GM19328 (cell line): ENCODE data around the gene MRPL30.
"Not testable (repeated sequence)": the region's sequence is repeated elsewhere in the genome, so short reads cannot be mapped to it uniquely, and the experiment has no call there.

ENCODE experiments used
- ATAC-seq: cut with Tn5 transposase; IDR thresholded peaks from one replicate; pipeline ENCODE4 v1.9.1; 2021; ENCODE audit warnings: mild to moderate bottlenecking, moderate library complexity; ENCODE audit not compliant: unreplicated experiment

MRPL30 gene

DNA sequence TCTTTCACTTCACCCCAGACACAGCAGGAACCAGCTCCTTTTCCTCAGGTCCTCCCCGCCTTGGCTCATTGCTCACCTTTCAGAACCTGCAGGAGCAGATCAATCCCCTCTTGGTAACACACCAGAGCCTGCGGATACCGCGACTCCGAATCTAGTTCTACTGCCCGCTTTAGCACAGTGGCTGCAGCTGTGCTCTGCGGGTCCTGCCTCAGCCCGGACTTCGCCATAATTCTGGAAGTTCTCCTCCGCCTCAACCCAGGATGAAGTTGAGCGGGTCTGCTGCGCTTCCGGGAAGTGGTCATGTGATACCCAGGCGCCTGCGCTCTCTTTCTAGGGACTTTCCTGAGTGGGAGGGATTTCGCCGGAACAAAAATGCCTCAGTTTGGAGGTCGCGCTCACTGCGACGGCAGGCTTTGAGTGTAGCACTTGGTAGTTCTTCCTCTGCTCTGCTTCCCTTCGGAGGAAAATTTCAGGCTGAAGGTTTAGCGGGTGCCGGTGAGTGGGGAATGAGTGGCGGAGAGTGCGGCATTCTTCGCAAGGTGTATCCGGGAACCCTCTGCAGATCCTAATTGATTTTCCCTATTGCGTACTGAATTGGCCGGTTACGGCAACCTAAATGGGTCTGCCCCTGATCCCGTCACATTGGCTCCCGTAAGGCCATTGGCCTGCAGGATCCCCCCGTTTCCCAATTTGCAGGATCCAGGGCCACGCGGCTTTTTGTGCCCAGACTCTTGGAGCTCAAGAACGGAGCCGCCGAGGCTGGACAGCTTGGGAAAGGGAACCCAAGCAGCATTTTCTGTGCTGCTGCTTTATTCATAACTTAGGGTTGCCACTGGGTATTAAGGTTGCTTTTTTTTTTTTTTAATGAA is at the start of gene MRPL30, which contains the start of gene MITD1:
MRPL30 (plus strand) TSS at position 430 of the 869 bp plus-strand sequence. CDS start 5,020 bp downstream, outside the sequence.
MITD1 (minus strand) TSS at position 304 of the 869 bp plus-strand sequence; CDS start at position 227, 77 bp downstream.
- peak; percentile 94 for ATAC-seq

DNA sequence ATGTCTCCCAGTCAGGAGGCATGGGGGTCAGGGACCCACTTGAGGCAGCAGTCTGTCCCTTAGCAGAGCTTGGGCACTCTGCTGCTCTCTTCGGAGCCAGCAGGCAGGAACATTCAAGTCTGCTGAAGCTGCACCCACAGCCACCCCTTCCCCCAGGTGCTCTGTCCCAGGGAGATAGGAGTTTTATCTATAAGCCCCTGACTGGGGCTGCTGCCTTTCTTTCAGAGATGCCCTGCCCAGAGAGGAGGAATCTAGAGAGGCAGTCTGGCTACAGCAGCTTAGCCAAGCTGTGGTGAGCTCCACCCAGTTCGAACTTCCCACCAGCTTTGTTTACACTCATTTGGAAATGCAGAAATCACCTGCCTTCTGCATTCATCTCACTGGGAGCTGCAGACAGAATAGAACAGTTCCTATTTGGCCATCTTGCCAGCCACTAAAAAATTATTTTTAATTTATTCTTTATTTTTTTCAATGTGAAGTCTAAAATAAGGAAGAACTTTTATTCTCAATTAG is 45.9 kb upstream of the MRPL30 start:
- not testable (repeated sequence) for ATAC-seq

DNA sequence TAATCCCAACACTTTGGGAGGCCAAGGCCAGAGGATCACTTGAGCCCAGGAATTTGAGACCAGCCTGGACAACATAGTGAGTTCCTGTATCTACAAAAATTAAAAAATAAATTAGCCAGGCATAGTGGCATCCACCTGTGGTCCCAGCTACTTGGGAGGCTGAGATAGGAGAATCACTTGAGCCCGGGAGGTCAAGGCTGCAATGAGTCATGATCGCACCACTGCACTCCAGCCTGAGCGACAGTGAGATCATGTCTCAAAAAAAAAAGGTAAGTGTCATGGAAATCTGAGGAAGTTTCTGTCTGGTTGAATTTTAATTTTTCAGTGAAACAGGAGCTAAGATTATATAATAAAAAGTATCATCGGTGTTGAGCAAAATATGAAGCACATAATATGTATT is 42.0 kb upstream of the MRPL30 start:
- ATAC-seq = no peak

DNA sequence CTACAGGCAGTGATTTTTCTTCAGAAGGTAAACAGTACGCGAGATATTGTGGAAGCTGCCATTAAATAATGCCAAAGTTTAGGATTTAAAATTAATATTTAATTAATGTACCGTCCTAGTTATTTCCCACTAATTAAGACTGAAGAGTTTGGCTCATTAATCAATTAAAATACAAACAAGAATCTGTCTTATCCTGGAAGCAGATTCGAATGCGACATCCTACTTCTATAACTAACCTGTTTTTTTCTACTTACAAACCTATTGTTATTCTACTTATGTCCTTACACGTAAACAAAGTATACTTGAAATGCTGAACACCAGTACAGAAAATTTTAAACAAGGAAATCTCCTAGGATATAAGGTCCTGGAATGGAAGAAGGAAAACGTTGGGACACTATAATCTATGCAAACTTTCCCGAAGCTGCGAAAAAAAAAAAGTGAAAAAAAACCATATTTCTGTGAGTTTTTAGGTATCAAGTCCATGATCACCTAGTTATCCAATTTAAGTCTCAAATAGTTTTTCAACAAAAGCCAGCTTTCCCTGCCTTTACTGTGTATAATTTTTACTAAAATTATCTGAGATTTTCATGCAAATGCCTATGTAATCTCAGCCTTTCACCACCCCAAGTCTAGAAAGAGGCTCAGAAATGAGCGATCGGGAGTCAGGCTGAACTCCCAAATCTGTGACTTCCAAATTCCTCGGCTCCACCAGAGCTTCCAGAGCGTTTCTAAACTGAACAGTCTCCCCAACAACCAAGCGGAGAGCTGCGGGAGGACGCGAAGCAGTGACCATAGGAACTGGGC is 40.7 kb upstream of the MRPL30 start:
- ATAC-seq = no peak

- no peak for ATAC-seq
Measured at GRCh38 chr2:99140860-99141109, 40.2 kb upstream of the MRPL30 start.

GRCh38 chr2:99141110-99142108 is 39.6 kb upstream of the MRPL30 start, which contains the start of gene C2orf15:
Gene C2orf15 (plus strand): TSS chr2:99141707. CDS start chr2:99150559, 8,852 bp downstream.
- peak; percentile 89 for ATAC-seq

DNA sequence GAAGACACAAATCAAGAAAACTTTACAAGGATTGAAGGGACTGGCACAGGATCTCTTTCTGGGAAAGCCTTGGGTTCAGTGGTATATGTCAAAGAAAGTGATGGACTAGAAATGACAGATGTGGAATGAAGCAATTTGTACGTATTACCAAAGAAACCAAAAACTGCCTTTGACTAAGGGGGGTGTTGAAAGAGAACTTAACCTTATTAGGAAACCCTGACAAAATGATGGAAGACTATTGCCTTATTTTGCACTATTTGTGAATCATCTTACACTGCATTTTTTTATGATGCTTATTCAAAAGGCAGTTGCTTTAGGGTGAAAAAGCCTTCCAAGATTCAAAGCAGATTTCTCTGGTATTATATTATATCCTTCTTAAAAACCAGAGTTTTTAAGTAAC is 30.3 kb upstream of the MRPL30 start:
- no peak for ATAC-seq

DNA sequence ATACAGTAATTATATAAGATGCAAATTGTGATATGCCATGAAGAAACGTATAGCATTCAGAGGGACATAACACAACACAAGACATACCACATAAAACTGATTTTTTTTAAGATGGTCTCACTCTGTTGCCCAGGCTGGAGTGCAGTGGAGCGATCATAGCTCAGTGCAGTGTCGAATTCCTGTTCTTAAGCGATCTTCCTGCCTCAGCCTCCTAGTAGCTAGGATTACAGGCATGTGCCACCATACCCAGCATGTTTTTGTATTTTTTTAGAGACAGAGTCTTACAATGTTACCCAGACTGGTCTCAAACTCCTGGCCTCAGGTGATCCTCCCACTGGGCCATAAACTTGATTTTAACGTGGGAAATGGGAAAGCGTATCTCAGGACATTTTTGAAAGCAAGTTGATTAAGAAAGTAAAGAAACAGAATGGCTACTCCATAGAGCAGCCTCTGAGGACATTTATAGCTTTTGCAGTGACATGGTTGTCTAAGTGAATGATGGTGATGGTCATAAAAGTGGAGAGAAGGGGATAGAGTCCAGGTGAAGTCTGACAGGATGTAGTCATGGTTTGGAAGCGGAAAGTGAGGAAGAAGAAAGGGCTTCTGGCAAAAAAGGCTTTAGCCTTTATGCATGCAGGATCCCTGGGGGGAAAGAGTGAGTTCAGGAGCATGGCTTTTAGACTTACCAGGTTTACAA is 28.6 kb upstream of the MRPL30 start:
- no peak for ATAC-seq

DNA sequence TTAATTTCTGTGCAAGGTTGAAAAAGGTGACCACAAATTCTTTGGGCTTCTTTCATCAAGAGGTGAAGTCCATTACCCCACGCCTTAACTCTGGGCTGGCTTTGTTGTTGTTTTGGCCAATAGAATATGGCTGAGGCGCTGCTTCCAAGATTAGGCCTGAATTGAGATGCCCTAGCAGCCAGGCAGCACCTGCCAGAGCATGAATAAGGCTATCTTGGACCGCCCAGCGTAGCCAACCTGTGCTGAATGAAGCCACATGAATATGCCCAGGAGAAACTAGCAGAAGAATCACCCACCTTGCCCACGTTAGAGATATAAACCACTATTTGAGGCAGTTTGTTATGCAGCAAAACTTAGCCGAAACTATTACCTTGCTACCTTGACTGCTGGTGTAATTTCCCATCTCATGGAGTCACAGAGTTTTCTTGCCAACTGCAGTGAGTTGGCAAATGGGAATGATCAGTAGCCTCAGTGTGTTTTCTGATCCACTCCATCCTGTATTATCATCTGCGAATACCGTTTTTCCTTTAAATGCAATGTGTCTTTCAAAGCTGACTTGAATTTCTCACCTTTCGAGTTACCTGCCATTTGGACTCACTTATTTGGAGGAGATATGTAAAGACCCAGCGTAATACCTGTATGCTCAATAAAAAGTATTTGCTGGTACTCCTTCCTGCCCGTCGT is 26.9 kb upstream of the MRPL30 start:
- no peak for ATAC-seq

- peak; percentile 98 for ATAC-seq
Measured at GRCh38 chr2:99154643-99155536, 26.1 kb upstream of the MRPL30 start, which contains the start of the genes LIPT1 and TSGA10. Gene LIPT1 (plus strand): TSS chr2:99154967. CDS start chr2:99161958, 6,991 bp downstream. Gene TSGA10 (minus strand): TSS chr2:99154942. CDS start chr2:99109439, 45,503 bp downstream.

GRCh38 chr2:99156891-99157290 is 24.1 kb upstream of the MRPL30 start:
- ATAC-seq = no peak

GRCh38 chr2:99158599-99158998 is 22.4 kb upstream of the MRPL30 start:
- ATAC-seq = no peak

GRCh38 chr2:99159594-99159993 is 21.4 kb upstream of the MRPL30 start:
- ATAC-seq = no peak

GRCh38 chr2:99166218-99166617 is 14.8 kb upstream of the MRPL30 start:
- no peak for ATAC-seq

DNA sequence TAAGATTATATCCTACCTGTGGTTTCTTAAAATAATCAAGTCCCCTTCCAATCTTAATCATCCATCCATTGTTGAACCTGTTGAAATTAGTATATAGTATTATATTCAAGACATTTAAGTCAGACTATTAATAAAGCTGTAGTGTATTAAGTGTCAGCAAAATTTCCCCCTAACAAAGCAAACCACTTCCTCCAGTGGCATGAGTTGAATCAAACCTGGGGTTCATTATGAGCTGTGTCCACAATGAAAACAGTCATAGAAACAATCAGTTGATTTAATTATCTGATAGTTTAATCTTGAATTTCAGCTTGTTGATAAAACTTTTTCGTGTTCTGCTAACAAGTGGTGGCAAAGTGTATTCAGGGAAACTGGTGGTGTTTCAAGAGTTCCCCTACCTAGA is 11.4 kb upstream of the MRPL30 start:
- ATAC-seq = no peak

- no peak for ATAC-seq
Measured at GRCh38 chr2:99171377-99172140, 9.4 kb upstream of the MRPL30 start.

- ATAC-seq = no peak
Measured at GRCh38 chr2:99181624-99182000, 628 bp downstream of the MRPL30 start.
